Superior temporal gyrus (tissue), 1 donor: ENCODE data around the gene EIF4E3.

ENCODE experiments used
- DNase-seq: peaks from one replicate; pipeline ENCODE4 v3.0.0-alpha.2; 2016; ENCODE audit errors: extremely low spot score

EIF4E3 gene

DNA sequence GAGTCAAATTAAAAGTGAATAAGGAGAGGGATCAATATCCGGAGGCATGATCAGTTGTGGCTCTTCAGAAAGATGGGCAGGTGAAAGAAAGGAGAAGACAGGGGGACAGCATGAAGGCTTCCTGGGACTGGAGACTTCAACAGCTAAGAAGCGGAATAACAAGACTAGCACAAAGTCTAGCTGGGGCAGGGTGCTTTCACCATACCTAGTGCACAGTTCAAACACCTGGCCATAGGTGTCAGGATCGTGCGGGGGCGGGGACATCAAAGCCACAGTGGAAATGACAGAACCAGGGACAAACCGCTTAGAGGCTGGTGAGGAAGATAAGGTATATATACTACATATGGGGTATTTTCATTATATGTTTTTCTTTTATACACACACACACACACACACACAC lies 75.4 kb downstream of the EIF4E3 start:
- no peak for DNase-seq

DNA sequence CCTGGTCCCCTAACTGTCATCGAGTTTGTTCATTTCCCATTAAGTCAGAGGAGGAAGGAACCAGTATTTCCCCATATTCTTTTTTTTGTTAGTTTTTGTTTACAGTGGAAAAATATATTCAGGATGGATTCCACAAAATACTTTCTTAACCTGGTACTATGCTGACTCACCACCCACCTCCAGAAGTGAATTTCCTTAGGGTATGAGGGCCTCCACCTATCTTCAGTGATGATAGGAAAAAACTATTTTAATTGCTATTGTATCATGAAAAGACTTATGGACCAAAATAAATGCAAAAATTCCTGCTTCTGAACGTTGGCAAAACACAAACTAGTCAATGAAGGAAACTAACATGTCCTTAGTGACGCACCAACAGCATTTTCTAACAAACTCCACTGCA lies 77.5 kb downstream of the EIF4E3 start:
- no peak for DNase-seq

DNA sequence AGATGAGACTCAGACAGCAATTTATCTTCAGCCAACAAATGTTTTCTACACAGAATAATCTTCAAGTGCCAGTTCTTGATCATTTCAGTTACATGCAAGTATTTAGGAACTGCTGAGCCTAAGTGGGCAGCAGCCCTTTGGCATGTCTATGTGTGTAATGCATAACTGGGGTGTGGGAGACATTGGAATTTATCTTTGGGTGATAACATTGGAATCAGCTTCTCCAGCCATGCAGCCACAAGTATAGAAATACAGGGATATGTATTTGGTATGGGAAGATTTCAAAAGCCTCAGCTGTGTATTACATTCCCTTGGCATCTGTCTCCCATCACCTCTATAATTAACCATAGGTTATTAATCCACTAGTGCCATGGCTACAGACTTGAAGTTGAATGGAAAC lies 78.2 kb downstream of the EIF4E3 start:
- DNase-seq = no peak

DNA sequence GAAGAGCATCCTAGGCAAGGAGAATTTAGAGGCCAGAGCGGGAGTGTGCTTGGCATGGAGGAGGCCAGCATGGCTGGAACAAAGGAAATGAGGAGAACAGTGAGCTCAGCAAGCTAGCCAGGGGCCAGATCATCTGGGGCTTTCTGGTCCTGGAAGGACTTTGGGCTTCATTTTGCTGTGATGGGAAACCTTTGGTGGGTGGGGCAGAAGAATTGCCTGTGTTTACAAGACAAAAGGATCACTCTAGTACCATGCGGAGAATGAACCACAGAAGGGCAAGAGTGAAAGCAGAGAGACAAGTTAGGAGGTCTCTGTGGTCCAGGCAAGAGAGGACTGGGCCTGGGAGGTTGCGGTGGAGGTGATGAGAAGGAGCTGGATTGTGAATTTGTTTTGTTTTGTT lies 80.1 kb downstream of the EIF4E3 start:
- DNase-seq = no peak

DNA sequence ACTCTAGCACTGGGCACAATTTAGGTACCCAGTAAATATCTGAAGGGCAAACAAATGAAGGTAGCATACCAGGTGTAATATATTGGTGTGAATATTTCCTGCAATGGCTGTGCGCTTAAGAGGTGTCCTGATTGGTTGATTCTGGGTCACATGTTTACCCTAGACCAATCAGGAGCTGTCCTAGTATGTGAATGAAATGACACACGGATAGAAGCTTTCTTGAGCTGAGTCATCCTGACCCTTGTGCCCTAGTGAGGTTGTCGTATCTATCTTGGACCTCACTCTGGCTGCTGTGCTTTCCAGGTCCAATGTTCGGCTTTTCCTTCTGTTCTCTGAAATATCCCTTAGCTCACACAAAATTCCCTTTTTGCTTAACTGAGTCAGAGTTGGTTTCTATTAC lies 83.5 kb downstream of the EIF4E3 start:
- no peak for DNase-seq

DNA sequence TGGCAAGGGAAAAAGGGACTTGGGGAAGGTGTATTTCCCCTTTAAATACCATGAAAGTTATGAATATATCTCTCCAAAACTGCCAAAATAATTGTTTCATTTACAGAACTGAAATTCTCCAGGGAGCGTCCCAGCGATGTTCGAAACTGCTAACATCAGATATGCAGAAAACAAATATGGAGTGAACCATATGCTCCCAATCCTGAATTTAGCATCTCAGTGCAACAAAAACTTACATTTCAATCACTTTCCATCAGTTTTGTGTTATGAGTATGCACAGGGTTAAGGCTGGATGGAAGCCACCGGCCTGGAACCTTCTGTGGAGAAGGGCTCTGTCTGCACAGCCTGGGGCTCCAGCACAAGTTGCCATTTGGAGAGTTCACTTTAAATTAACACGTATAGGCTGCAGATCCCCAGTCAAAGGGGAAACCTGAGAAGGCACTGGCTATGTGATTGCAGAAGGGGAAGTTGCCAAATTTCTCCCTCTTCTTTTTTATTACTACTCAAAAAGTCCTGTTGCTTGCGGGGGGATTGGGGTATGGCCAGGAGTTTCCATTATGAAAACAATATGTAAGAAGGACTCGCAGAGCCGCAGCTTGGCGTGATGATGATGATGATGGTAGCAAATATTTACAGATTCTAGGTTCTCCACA lies 84.7 kb downstream of the EIF4E3 start:
- no peak for DNase-seq

DNA sequence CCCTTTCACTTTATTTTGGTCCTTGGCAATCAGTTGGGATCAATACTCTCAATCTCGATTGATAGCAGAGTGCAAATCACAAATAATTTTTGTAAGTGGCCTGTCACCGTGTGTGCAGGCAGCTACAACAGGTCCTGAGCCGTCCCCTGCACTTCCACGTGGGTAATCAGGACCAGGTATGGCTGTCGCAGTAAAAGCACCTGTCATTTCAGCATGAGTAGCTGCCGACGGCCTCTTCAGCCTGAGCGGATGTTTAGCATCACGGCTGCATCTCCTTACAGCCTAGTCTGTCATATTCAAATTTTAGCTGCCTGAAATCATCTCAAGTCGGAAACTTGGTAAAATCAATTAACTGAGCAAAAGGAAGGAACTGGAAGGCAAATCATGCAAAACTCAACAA lies 88.7 kb downstream of the EIF4E3 start:
- no peak for DNase-seq

DNA sequence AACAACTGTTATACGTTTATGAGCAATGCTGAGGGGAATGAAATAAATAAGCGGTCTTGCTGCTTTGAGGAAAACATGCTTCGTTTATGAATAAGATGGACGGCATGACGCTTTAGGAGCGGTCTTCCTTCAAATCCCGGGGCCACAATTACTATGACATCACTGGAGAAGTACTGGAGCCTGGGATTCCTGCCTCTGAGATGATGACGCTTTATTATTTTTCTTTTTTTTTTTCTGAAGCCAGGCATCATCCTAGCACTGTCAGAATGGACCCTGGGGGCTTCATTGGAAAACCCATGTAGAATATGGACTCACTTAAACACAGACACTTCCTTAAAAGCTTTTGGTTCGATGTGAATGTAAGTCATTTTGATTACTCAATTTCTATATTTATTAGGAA lies 89.2 kb downstream of the EIF4E3 start:
- no peak for DNase-seq

DNA sequence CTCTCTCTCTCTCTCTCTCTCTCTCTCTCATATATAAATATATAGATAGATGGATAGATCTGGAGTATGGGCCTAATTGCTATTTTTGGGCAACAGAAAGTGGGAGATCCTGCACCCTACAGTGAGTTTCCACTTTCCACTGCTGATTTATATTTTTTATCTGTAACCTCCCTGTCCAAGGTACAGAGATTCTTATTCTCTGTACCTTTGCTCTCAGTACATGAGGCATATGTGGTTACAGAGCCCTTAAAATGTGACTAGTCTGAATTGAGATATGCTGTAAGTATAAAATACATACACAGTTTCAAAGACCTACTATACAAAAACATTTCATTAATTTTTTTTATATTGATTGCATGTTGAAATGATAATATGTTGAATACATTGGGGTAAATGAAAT lies 90.5 kb downstream of the EIF4E3 start:
- no peak for DNase-seq

DNA sequence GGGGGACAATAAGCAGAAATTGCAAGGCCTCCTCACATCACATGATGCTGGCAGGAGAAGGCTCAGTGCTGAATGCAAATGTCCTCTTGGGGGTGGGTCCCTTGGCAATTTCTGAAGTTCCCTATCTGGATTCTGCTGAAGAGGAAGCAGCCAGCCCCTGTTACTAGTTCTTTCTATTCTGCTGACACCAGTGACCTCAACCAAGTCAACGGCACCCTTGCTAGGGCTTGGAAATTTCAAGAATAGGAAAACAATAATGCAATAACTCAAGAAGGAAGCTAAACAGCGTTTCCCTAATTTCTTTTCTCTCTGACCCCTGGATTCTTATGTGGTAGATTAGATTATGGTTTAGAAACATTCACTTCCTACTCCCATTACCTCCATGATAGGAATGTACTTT lies 95.5 kb downstream of the EIF4E3 start:
- DNase-seq = no peak

DNA sequence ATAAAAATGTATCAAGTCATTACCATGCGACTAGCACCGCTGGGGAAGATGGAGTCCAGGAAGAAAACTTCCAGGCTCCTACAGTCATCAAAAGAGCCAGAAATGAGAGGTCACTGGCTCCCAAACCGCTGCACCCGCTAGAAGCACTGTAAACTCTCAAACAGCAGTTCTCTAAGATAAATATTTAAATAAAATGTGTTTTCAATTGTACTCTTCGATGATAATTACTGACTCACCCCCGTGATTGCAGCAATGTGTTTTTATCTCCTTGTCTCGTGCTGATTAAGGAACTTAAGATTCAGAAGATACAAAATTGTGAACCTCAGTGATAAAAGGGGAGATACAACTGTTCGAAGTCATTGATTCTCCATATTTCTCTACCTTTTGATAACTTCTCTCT lies 95.9 kb downstream of the EIF4E3 start:
- no peak for DNase-seq

DNA sequence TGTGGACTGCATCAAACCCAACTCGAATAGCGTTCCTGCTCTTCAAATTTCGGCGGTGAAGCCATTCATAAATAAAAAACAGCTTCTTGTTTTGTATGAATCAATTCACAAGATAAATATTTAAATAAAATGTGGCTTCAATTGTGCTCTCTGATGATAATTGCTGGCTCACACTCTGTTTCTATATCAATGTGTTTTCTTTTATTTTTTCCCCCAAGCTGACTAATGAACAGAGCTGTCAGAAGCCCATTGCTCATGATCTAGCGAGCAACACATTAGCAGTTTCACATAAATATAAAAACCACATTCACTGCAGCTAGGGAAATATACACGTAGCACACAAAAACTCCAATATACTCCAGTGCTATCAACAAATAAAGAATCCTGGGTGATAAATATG lies 96.7 kb downstream of the EIF4E3 start:
- DNase-seq = no peak

DNA sequence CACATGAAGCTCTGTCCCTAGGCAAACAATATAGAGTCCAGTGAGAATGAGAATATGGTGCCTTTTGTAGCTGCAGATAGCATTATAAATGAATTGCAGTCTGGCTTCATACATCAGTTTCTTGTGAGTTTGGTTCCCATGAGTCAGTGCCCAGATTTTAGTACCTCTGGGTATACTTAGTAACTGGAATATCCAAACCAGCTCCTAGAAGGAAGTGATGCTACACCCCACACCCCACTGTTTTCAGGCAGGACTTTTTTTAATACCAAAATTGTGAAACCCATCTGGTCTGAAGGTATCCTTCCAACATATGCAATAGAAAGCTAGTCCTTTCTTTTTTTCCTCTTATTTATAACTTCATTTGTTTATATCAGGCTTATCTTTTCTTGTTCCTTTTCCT lies 99.5 kb downstream of the EIF4E3 start:
- DNase-seq = no peak
